Neuronal stem cell (in vitro differentiated cells): ENCODE results near the gene GPRC5B.

Experiments
- DNase-seq: peaks from one replicate; pipeline ENCODE4 v3.0.0-alpha.2; 2013; ENCODE audit warnings: low spot score
- H2AFZ ChIP-seq: one replicate; pipeline ENCODE4 v1.6.1; 2013; ENCODE audit warnings: mild to moderate bottlenecking, low read length, inconsistent platforms
- H2AK5ac ChIP-seq: 2 replicates; pipeline ENCODE4 v1.6.1; 2013; ENCODE audit warnings: low read depth, mild to moderate bottlenecking, inconsistent platforms, low read length, moderate library complexity, mixed read lengths
- H2BK120ac ChIP-seq: 2 replicates; pipeline ENCODE4 v1.6.1; 2013; ENCODE audit warnings: low read depth, mild to moderate bottlenecking, inconsistent platforms, low read length, moderate library complexity, mixed read lengths
- H2BK12ac ChIP-seq: one replicate; pipeline ENCODE4 v1.6.1; 2013; ENCODE audit warnings: low read length, inconsistent platforms
- H2BK15ac ChIP-seq: 2 replicates; pipeline ENCODE4 v1.6.1; 2013; ENCODE audit warnings: mild to moderate bottlenecking, low read length, inconsistent platforms, mixed read lengths
- H2BK5ac ChIP-seq: one replicate; pipeline ENCODE4 v1.6.1; 2013; ENCODE audit warnings: inconsistent platforms, mild to moderate bottlenecking, low read length, moderate library complexity
- H3K14ac ChIP-seq: one replicate; pipeline ENCODE4 v1.6.1; 2013; ENCODE audit warnings: low read length, inconsistent platforms
- H3K18ac ChIP-seq: 2 replicates; pipeline ENCODE4 v1.6.1; 2013; ENCODE audit warnings: low read length, inconsistent platforms
- H3K23ac ChIP-seq: 2 replicates; pipeline ENCODE4 v1.6.1; 2013; ENCODE audit warnings: low read depth, mild to moderate bottlenecking, mixed read lengths, low read length, inconsistent platforms; ENCODE audit not compliant: poor library complexity
- H3K27ac ChIP-seq: replicated peaks from 3 replicates; pipeline ENCODE4 v1.5.1; 2013; ENCODE audit warnings: low read length, inconsistent platforms
- H3K27me3 ChIP-seq, 3 experiments: 2 replicates each; pipeline ENCODE4 v1.6.1; 2013; ENCODE audit warnings: low read length in 3 of 3, mild to moderate bottlenecking in 2 of 3, inconsistent platforms in 1 of 3, low read depth in 1 of 3, mixed read lengths in 1 of 3, moderate library complexity in 1 of 3; ENCODE audit not compliant: control insufficient read depth in 3 of 3, insufficient read depth in 3 of 3
- H3K36me3 ChIP-seq, 2 donors: replicated peaks in 1 of 2; 2 replicates each; pipeline ENCODE4 v1.6.1; 2013; ENCODE audit warnings: low read length in 2 of 2; ENCODE audit not compliant: control insufficient read depth in 2 of 2, insufficient read depth in 2 of 2
- H3K4ac ChIP-seq: 2 replicates; pipeline ENCODE4 v1.6.1; 2013; ENCODE audit warnings: inconsistent platforms, mild to moderate bottlenecking, low read length, moderate library complexity
- H3K4me1 ChIP-seq, 2 donors: 1 replicate in 1 of 2; 2 replicates in 1 of 2; pipeline ENCODE4 v1.6.1; 2013; ENCODE audit warnings: low read length in 2 of 2, low read depth in 1 of 2; ENCODE audit not compliant: control insufficient read depth in 2 of 2, insufficient read depth in 1 of 2
- H3K4me2 ChIP-seq: one replicate; pipeline ENCODE4 v1.6.1; 2013; ENCODE audit warnings: mild to moderate bottlenecking, low read length, inconsistent platforms; ENCODE audit not compliant: insufficient read depth, poor library complexity, severe bottlenecking
- H3K4me3 ChIP-seq, 2 donors: 2 replicates each; pipeline ENCODE4 v1.5.1; 2013; ENCODE audit warnings: low read length in 2 of 2, mild to moderate bottlenecking in 2 of 2, inconsistent platforms in 1 of 2, moderate library complexity in 1 of 2
- H3K79me1 ChIP-seq: one replicate; pipeline ENCODE4 v1.6.1; 2013; ENCODE audit warnings: low read depth, mild to moderate bottlenecking, inconsistent platforms, low read length, moderate library complexity
- H3K9ac ChIP-seq: one replicate; pipeline ENCODE4 v1.6.1; 2013; ENCODE audit warnings: mild to moderate bottlenecking, low read depth, low read length, inconsistent platforms; ENCODE audit not compliant: poor library complexity
- H3K9me3 ChIP-seq, 2 donors: replicated peaks in 1 of 2; 2 replicates each; pipeline versions ENCODE3 to v1.6.1; 2013; ENCODE audit warnings: low read length in 2 of 2, mild to moderate bottlenecking in 2 of 2, inconsistent platforms in 1 of 2, low read depth in 1 of 2, mixed read lengths in 1 of 2, moderate library complexity in 1 of 2; ENCODE audit not compliant: control insufficient read depth in 2 of 2, insufficient read depth in 1 of 2
- H4K8ac ChIP-seq: one replicate; pipeline ENCODE4 v1.6.1; 2013; ENCODE audit warnings: low read depth, mild to moderate bottlenecking, inconsistent platforms, low read length, moderate library complexity
- H4K91ac ChIP-seq: one replicate; pipeline ENCODE4 v1.6.1; 2013; ENCODE audit warnings: low read length, low read depth, mild to moderate bottlenecking, inconsistent platforms; ENCODE audit not compliant: poor library complexity
- WGBS, 2 donors: extraction: QIAGEN DNeasy Blood & Tissue Kit; methylation state at CpG; one replicate each; pipeline ENCODE4 v1.1.7; 2013; ENCODE audit warnings: missing lambda C conversion rate in 2 of 2, mixed read lengths in 1 of 2; ENCODE audit not compliant: insufficient read length in 2 of 2, insufficient replicate concordance in 1 of 2; ENCODE audit errors: extremely low coverage in 2 of 2; 5-methylcytosine and 5-hydroxymethylcytosine counted together

Gene GPRC5B

GRCh38 chr16:19844945-19845641 lies 39.6 kb downstream of the GPRC5B start:
- no peak overlapping the region for H3K27ac ChIP-seq

GRCh38 chr16:19843371-19843770 lies 41.3 kb downstream of the GPRC5B start:
- Histone ChIP-seq H3K4me3 (no peak overlapping the region), H3K4ac (no peak overlapping the region), H2BK15ac (no peak overlapping the region), H3K79me1 (no peaks in the 10 kb centered on the region), H3K27ac (no peak overlapping the region), H3K9me3 (no peaks in the 10 kb centered on the region), H2BK5ac (no peak overlapping the region), H3K9ac (no peak overlapping the region), H3K27me3 (no peaks in the 10 kb centered on the region), H2AFZ (no peak overlapping the region), H3K14ac (no peak overlapping the region), H4K8ac (no peak overlapping the region), H2BK120ac (no peak overlapping the region), H4K91ac (no peak overlapping the region), H3K4me2 (no peak overlapping the region), H3K4me1 (peaks cover 0 to 1% of the 10 kb centered on the region in 2 donors), H2AK5ac (no peak overlapping the region), H3K18ac (no peak overlapping the region), H2BK12ac (no peak overlapping the region), H3K36me3 (no peaks in the 10 kb centered on the region), H3K23ac (no peak overlapping the region)
- DNase-seq: no peak
- no CpG with 5 or more reads among the region's 1 CpG for WGBS, 2 donors

More at GRCh38 chr16:19844945-19845641, 39.6 kb downstream of the GPRC5B start:
- H2BK15ac ChIP-seq: no peak overlapping the region
- H3K4ac ChIP-seq: no peak overlapping the region
- WGBS, 2 donors: no CpG with 5 or more reads among the region's 11 CpGs
- no peaks in the 10 kb centered on the region for H3K27me3 ChIP-seq
- H2BK12ac ChIP-seq: no peak overlapping the region
- H3K79me1 ChIP-seq: no peaks in the 10 kb centered on the region
- DNase-seq: no peak
- H3K4me3 ChIP-seq: no peak overlapping the region
- H2AFZ ChIP-seq: no peak overlapping the region
- H3K4me2 ChIP-seq: no peak overlapping the region
- no peak overlapping the region for H3K9ac ChIP-seq
- H2BK120ac ChIP-seq: no peak overlapping the region
- H3K18ac ChIP-seq: no peak overlapping the region
- no peak overlapping the region for H4K91ac ChIP-seq
- H3K36me3 ChIP-seq: no peaks in the 10 kb centered on the region
- no peak overlapping the region for H2AK5ac ChIP-seq
- no peak overlapping the region for H3K14ac ChIP-seq
- no peaks in the 10 kb centered on the region for H3K4me1 ChIP-seq
- no peaks in the 10 kb centered on the region for H3K9me3 ChIP-seq
- no peak overlapping the region for H4K8ac ChIP-seq
- no peak overlapping the region for H3K23ac ChIP-seq
- no peak overlapping the region for H2BK5ac ChIP-seq

- H4K8ac ChIP-seq: no peak overlapping the region
- no peak overlapping the region for H2BK12ac ChIP-seq
- H2BK120ac ChIP-seq: no peak overlapping the region
- no peak overlapping the region for H4K91ac ChIP-seq
- no peak overlapping the region for H3K9ac ChIP-seq
- H3K4me2 ChIP-seq: no peak overlapping the region
- no peaks in the 10 kb centered on the region for H3K36me3 ChIP-seq
- H3K23ac ChIP-seq: no peak overlapping the region
- no peak overlapping the region for H3K4ac ChIP-seq
- H3K27ac ChIP-seq: no peak overlapping the region
- H3K4me3 ChIP-seq: no peak overlapping the region
- no peaks in the 10 kb centered on the region for H3K79me1 ChIP-seq
- WGBS, 2 donors: 100% methylated on average over 1 of the region's 6 CpGs; no CpG with 5 or more reads in 1 of the 2 donors
- H3K18ac ChIP-seq: no peak overlapping the region
- H2AFZ ChIP-seq: no peak overlapping the region
- H3K9me3 ChIP-seq: no peaks in the 10 kb centered on the region
- peaks cover 2 to 8% of the 10 kb centered on the region in 2 donors for H3K4me1 ChIP-seq
- H3K27me3 ChIP-seq: no peaks in the 10 kb centered on the region
- no peak overlapping the region for H2BK15ac ChIP-seq
- H2AK5ac ChIP-seq: no peak overlapping the region
- DNase-seq: no peak
- no peak overlapping the region for H3K14ac ChIP-seq
- no peak overlapping the region for H2BK5ac ChIP-seq
Measured at GRCh38 chr16:19842426-19843157, 42.1 kb downstream of the GPRC5B start.

GRCh38 chr16:19841184-19841583 lies 43.5 kb downstream of the GPRC5B start:
- Histone ChIP-seq H3K23ac (no peak overlapping the region), H2BK15ac (no peak overlapping the region), H2BK120ac (no peak overlapping the region), H2BK12ac (no peak overlapping the region), H2AK5ac (no peak overlapping the region), H3K4me3 (no peak overlapping the region), H3K9me3 (no peaks in the 10 kb centered on the region), H3K79me1 (no peaks in the 10 kb centered on the region), H4K91ac (no peak overlapping the region), H4K8ac (no peak overlapping the region), H3K9ac (no peak overlapping the region), H3K14ac (no peak overlapping the region), H3K4me1 (peaks cover 4 to 11% of the 10 kb centered on the region in 2 donors), H3K4ac (no peak overlapping the region), H3K27ac (no peak overlapping the region), H2AFZ (no peak overlapping the region), H3K18ac (no peak overlapping the region), H2BK5ac (no peak overlapping the region), H3K27me3 (no peaks in the 10 kb centered on the region), H3K4me2 (no peak overlapping the region), H3K36me3 (peaks cover 0 to 3% of the 10 kb centered on the region in 2 donors)
- DNase-seq: no peak
- no CpG with 5 or more reads among the region's 3 CpGs for WGBS, 2 donors
